ENCODE data around the gene MYH15.

- TF ChIP-seq POLR2A (IDR thresholded peaks at IDR 0.05; ENCODE audit: low read length) (no peak), GATA1 (IDR thresholded peaks at IDR 0.05; ENCODE audit: low read depth, low read length) (no peak)
Observed at GRCh38 chr3:108513961-108514360, 3.6 kb upstream of the MYH15 start.
